ENCODE data around the gene WDR37.

WDR37 gene

GRCh38 chr10:1074748-1075308 lies 18.6 kb downstream of the WDR37 start:
- peak; percentile 10 for DNase-seq

- no peak for DNase-seq
Measured at GRCh38 chr10:1078668-1079067, 22.5 kb downstream of the WDR37 start.

- no peak for DNase-seq
Measured at GRCh38 chr10:1083581-1083980, 27.4 kb downstream of the WDR37 start.

- no peak for DNase-seq
Measured at GRCh38 chr10:1084011-1084950, 28.1 kb downstream of the WDR37 start.

- no peak for DNase-seq
Measured at GRCh38 chr10:1085258-1085657, 29.1 kb downstream of the WDR37 start.

- DNase-seq: no peak
Measured at GRCh38 chr10:1086787-1087186, 30.6 kb downstream of the WDR37 start.

GRCh38 chr10:1089017-1089689 lies 33.0 kb downstream of the WDR37 start:
- no peak for DNase-seq

GRCh38 chr10:1090696-1091095 lies 34.5 kb downstream of the WDR37 start:
- DNase-seq: no peak

- no peak for DNase-seq
Measured at GRCh38 chr10:1093696-1094095, 37.5 kb downstream of the WDR37 start.

GRCh38 chr10:1094112-1095057 lies 38.2 kb downstream of the WDR37 start:
- no peak for DNase-seq

GRCh38 chr10:1095498-1095897 lies 39.3 kb downstream of the WDR37 start:
- no peak for DNase-seq

- no peak for DNase-seq
Measured at GRCh38 chr10:1096287-1096889, 40.2 kb downstream of the WDR37 start.

- no peak for DNase-seq
Measured at GRCh38 chr10:1097436-1097835, 41.3 kb downstream of the WDR37 start.

- no peak for DNase-seq
Measured at GRCh38 chr10:1100143-1100542, 44.0 kb downstream of the WDR37 start.

GRCh38 chr10:1100691-1101368 lies 44.6 kb downstream of the WDR37 start:
- DNase-seq: no peak

GRCh38 chr10:1101946-1102345 lies 45.8 kb downstream of the WDR37 start:
- DNase-seq: no peak

- DNase-seq: no peak
Measured at GRCh38 chr10:1102416-1102815, 46.2 kb downstream of the WDR37 start.

GRCh38 chr10:1102831-1103230 lies 46.6 kb downstream of the WDR37 start:
- peak; percentile 9 for DNase-seq

GRCh38 chr10:1103551-1103950 lies 47.4 kb downstream of the WDR37 start:
- no peak for DNase-seq

- DNase-seq: no peak
Measured at GRCh38 chr10:1104971-1105370, 48.8 kb downstream of the WDR37 start.

GRCh38 chr10:1107004-1107403 lies 50.8 kb downstream of the WDR37 start:
- no peak for DNase-seq

GRCh38 chr10:1107679-1108078 lies 51.5 kb downstream of the WDR37 start:
- DNase-seq: no peak

Data from HCEC 1CT (cell line).